ENCODE measurements around the gene SLC6A13.

SLC6A13 gene

GRCh38 chr12:214003-214741 lies 48.5 kb downstream of the SLC6A13 start, which contains the start of gene SLC6A12:
SLC6A12 (minus strand) TSS chr12:214157; CDS start chr12:209986, 4,171 bp downstream.
- no peak for DNase-seq (ENCODE audit: low read depth)

DNA sequence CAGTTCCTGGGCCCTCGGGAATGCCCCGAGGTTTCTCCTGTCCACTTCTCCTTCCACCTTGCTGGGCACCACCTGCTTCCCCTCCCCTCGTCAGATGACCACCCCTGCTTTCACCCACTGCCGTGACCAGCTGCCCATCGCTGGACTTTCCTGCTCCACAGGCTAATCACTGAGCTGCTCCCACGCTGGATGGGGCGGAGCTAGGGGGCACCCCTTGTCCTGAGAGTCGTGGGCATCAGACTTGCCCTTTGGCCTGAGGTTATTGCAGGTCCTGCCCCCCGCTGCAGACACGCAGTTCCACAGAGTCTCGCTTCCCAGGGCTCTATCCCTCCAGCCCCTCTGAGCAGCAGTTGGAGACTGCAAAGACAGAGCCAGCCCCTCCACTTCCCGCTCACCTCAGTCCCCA lies 49.1 kb downstream of the SLC6A13 start:
- DNase-seq (ENCODE audit: low read depth) = no peak

DNA sequence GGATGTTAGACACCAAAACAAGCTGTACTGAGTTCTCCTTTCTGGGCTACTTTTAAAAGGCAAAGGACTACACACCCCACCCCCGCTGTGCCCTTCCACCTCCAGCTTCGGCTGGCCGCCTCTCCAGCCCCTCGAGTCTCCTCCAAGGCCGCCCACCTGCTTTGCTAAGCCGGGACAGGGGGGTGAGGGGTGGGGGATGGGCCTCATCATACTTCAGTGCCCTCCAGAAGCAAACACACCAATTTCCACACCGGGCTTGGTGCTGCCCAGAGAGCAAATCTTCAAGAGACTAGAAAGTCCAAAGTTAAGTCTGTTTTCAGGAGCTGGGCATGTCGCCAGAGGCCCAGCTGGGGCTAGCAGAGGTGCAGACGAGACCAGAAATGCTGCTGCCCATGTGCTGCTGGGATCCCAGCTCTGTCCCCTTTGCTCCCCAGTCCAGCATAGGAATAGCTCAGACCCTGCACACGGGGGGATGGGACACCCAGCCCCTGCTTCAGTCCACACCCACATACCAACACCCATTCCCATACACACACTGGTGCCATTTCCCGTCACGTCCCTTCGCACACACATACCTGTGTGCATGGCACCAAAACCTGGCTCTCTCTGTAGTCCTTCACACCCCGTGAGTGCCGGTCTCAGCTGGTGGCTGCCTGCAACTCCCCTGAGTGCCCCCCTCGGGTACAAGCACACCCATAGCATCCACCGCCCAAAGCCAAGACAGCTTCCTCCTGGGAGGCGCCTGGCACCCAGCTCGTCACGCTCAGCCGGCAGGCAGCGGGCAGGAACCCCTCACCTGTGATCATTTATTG lies 49.7 kb downstream of the SLC6A13 start:
- no peak for DNase-seq (ENCODE audit: low read depth)

GRCh38 chr12:212415-212714 lies 50.3 kb downstream of the SLC6A13 start:
- DNase-seq (ENCODE audit: low read depth) = no peak

DNA sequence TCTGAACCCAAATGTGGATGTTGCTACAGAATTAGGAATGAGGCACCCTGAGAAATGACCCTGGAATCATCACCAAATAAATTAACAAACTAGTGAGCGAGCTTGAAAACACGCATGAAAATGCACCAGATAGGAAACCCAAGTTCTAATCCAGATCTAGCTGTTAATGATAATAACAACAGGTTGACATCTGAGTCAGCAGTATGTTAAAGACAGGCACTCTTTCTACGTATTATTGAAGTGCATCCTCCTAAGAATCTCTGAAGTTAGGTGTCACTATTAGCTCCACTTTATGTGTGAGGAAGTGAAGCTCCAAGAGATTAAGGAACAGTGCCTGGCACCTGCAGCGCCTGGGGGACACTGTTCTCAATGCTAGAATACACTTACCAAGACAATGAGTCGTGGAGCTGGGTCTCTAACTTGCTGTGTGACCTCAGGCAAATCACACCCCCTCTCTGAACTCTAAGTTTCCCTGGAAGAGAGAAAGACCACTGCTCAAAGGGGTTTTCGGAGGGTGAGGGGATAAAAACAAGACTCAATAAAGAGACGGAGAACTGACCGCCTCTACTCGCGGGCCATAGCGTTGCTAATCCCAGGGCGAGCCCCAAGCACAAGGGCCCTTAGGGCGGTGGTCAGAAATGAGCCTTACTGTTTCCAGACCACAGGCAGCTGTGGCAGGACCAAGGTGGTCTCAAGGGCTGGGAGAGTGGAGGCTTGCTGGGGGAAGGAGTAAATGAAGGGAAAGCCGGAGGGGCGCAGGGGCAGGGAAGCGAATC lies 50.8 kb downstream of the SLC6A13 start:
- no peak for DNase-seq (ENCODE audit: low read depth)

GRCh38 chr12:211142-211465 lies 51.5 kb downstream of the SLC6A13 start:
- no peak for DNase-seq (ENCODE audit: low read depth)

- DNase-seq (ENCODE audit: low read depth) = no peak
Measured at GRCh38 chr12:210277-211141, 52.1 kb downstream of the SLC6A13 start.

DNA sequence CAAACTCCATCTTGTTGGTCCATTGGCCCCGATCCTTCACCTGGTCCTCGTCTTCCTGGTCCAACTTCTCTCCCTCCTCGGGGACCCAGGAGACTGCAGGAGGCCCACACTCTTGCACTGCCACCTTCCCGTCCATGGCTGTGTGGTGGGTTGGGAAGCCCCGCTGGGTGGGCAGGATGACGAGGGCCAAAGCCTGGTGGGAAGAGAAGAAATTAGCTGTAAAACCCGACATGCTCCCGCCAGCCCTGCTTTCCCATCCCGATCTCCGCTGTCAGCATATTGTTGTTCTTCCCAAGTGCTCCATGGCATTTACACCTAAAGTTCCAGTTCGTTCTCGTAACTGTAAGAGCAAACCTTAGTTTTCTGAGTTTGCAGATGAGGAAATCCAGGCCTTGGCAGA lies 52.8 kb downstream of the SLC6A13 start:
- DNase-seq (ENCODE audit: low read depth) = no peak

DNA sequence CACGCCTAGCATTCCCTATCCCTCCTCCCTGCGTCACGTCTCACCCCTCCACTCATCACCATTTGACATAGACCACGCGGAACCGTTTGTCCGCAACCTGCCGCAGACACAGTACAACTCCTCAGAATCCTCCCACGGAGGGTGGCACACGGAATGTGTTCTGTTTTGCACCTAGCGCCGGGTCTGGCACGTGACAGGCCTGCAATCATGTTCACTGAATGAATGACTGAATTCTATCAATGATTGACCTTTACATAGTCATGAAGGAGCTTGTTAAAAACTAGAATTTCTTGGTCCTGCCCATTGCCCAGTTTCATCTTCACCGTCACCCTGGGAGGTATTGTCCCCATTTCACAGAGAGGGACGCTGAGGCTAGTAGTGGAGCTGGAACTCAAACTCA lies 53.4 kb downstream of the SLC6A13 start:
- no peak for DNase-seq (ENCODE audit: low read depth)

DNA sequence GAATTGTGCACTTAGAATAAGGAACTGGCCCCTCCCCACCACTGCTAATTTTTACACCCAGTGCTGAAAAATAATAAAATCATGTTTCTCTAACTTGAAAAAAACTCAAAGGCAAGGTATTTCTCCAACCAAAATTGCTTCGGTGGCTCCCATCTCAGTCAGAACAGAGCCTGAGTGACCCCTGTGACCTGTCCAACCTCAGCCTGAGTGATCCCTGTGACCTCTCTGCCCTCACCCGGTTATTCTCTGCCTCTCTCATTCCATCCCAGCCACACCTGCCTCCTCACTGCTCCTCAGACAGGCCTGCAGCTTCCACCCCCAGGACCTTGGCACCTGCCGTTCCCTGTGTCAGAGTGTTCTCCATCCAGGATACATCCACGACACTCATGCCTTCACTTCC lies 53.8 kb downstream of the SLC6A13 start:
- no peak for DNase-seq (ENCODE audit: low read depth)

DNA sequence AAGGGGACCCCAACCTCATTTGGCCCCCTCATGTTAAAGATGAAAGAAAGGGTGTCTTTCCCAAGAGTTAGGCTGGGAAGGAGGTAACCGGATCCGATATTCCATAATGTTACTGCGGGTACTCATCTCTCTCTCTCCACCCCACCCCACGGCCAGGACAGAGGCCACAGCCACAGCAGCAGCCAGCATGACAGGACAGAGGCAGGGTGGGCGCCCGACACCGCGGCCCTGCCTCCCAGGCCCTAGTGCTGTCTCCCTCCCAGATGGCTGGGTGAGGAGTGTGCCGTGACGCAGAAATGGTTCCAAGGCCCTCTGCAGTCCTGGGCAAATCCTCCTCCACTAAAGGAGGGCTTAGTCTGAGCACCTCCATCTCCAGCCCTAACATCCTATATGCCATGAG lies 54.8 kb downstream of the SLC6A13 start:
- no peak for DNase-seq (ENCODE audit: low read depth)

DNA sequence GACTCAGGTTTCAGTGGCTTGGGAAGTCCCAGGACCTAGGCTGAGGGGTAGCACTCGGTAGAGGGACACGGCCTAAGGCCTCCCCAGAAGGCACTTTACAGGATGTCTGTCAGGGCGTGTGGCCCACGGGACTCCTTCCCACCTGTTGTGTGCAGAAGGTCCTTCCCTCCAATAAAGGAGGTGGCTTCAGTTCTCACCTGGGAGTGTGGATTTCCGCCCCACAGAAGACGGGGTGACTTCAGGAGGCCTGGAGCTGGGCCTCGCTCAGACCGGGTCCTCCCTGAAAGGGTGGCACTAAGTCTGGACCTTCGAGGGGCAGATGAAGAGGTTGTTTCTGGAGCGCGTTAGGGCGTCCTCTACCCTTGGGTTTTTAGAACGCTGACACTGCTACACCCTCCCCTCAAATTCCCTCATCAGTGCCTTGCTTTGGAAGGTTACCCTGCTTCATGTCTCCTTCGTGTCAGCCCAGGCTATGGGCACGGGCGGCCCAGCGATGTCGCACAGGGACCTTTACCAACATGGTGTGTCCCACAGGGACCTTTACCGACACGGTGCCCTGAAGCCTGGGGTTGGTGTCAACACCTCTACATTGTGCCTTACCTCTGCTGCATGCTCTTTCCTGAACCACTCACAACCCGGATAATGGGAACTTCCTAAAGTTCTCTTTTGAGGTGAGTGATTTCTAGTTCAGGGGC lies 55.7 kb downstream of the SLC6A13 start:
- DNase-seq (ENCODE audit: low read depth) = no peak

GRCh38 chr12:205026-205425 lies 57.6 kb downstream of the SLC6A13 start:
- DNase-seq (ENCODE audit: low read depth) = no peak

DNA sequence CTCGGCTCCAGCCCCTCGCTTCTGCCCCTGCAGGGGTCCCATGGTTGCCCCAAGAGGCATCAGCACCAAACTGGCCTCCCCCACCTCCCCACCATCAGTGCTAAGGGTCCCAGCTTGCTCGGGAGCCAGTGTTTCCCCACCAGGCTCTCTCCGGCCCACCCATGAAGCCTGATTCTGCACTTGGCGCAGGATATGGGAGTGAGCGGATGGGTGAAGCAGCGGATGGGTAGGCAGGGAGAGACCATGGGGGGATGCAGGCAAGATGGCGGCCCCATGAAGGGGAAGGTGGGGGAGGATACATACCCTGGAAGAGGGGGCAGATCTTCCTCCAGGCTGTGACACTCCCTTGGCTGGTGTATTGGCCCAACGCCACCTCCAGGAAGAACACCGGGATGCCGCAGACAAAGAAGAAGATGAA lies 58.4 kb downstream of the SLC6A13 start:
- DNase-seq (ENCODE audit: low read depth) = no peak

DNA sequence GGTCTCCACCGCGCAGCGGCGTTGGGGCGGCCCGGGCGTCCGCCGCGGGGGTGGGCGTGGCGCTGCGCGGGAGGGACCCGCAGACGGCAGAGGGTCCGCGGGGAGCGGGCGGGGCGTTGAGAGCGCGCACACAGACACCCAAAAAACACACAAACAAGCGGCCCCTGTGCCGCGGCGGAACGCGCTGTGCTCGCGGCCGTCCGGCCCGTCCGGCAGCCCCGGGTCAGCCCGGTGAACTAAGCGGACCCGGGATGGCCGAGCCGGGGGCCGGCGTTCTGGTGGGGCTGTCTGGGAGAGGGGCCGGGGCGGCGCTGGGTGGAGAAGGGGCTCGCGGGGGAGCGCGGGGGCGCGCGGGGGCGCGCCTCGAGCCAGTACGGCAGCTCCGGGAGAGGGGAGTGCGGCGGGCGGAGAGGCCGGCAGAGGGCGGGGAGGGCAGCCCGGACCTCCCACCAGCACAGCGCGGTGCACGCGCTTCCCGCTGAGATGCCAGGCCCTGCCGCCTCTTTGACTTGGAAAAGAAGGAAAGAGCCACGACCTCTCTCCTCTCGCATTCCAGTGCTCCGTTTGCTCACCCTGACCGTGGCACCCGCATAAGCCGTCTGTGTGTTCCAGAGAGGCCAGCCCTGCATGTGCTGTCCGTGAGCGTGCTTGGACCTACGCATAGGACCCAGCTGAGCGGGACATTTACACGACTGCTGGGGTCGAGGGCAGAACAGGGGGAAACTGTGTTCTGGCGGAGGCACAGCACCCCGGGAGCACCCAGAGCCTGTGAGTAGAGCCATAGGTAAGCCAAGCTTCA lies 59.0 kb downstream of the SLC6A13 start:
- DNase-seq (ENCODE audit: low read depth) = no peak

DNA sequence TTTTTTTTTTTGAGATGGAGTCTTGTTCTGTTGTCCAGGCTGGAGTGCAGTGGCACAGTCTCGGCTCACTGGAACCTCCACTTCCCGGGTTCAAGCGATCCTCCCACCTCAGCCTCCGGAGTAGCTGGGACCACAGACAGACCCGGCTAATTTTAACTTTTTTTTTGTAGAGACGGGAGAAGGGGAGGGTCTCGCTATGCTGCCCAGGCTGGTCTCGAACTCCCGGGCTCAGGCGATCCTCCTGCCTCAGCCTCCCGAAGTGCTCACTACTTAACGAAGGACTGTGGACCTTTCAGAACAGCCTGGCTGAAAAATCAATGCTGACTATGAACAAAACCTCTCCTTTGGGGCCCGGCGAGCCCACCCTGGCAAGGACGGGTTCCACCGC lies 59.6 kb downstream of the SLC6A13 start:
- no peak for DNase-seq (ENCODE audit: low read depth)

DNA sequence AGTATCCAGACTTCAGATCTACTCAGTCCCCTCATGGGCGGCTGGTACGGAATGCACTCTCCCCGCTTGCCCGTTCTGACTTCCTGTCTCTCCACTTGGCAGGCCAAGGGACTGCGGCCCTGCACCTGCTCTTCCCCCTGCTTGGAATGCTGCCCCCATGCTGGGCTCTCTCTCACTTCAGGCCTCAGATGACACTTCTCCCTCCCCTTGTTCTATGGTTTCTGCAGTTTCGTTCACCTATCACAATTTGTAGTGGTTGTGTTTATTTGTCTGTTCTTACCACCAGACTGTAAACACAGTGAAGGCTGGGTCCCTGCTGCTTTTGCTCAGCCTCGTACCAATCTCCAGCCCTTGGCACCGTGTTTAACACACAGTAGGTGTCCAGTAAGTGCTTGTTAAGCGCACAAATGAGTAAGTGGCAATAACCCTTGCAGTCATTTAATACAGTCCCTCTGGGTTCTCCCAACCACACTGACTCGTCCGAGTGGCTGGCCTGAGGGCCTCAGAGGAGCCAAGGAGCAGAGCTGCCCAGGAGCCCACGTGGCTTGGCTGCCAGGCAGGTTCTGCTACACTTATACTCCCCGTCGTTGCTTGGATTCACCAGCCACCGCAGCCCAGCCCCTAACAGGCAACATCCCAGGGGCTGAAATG lies 60.4 kb downstream of the SLC6A13 start:
- no peak for DNase-seq (ENCODE audit: low read depth)

DNA sequence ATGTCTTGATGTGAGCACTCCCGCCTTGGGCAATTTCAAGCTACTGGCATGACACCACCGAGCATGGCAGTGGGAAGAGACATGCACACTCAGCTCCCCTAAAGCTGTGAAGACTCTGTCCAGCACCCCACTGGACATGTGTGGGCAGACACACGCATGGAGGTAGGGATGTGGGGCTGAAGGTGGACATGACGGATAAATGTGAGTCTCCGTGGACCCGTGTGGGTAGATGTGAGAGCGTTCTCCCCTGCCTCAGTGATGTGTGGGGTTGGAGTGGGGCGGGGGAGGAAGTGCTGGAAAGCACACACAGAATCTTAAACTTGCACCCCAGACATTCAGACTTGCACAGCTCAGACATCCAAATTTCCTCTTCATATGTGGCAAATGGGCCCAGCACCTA lies 61.3 kb downstream of the SLC6A13 start:
- DNase-seq (ENCODE audit: low read depth) = no peak

DNA sequence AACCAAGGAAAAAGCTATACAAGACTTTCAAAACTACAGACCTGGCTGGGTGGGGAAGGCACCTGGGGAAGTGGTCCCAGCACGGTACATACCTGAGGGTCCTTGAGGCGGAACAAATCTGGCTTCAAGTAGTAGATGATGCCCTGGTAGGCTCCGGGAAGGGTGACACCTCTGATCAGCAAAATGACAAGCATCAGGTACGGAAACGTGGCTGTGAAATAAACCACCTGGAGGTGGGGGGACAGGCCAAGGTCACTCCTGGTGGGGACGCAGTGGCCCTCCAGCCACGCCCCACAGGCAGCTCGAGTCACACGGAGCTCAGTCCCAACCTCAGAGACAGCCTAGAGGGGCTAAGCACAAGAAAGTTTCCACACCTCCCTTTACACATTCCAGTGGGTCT lies 63.9 kb downstream of the SLC6A13 start:
- no peak for DNase-seq (ENCODE audit: low read depth)

Data from fibroblast of the conjunctiva (primary cell).